Astrocyte (in vitro differentiated cells and primary cell): Measurements from ENCODE around the gene PIK3R3.

Experiments used
- CTCF ChIP-seq: IDR thresholded peaks from 2 replicates; pipeline ENCODE4 v1.5.1; 2011; ENCODE audit warnings: low read depth, mild to moderate bottlenecking, inconsistent platforms, low read length, moderate library complexity; ENCODE audit not compliant: insufficient read depth
- EZH2 ChIP-seq: IDR thresholded peaks from 2 replicates; pipeline ENCODE4 v1.6.1; 2012; ENCODE audit warnings: mild to moderate bottlenecking, low read length, inconsistent platforms; ENCODE audit not compliant: insufficient read depth

DNA sequence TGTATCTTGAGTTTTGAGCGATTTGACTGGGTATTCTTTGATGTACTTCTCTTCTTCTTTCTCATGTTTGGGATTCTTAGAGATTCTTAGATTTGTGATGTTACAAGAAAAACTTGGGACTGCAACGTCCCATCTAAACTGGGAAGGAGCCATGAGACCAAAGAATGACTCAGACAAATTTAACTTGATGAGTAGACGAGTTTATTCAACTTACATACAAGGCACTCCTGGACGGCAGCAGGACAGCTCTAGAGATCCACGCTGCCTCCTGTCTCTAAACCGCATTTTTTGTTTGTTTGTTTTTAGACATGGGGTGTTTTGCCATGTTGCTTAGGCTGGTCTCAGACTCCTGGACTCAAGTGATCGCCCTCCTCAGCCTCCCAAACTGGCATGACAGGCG, 137.1 kb downstream of the PIK3R3 start:
- TF ChIP-seq EZH2 (no peak), CTCF (no peak)
